Spleen (tissue), 11 donors: ENCODE measurements around the gene RABGGTA. TPM values are rescaled to one million over a fixed set of nuclear protein-coding genes. Genes with fewer than 3 reads are reported as not detected.

ENCODE experiments used
- DNase-seq: peaks from one replicate; pipeline ENCODE4 v3.0.0-alpha.2; 2020
- H3K27ac ChIP-seq, 8 donors: fragments of 200-600 bp; sonication (generic) in 7 of 8; 1 replicate in 4 of 8; 2 replicates in 4 of 8; pipeline versions ENCODE4 v1.5.0 to v1.8.0; 2016 to 2021; ENCODE audit warnings: inconsistent platforms in 4 of 8, mild to moderate bottlenecking in 4 of 8, moderate library complexity in 1 of 8
- H3K27me3 ChIP-seq, 7 donors: fragments of 200-600 bp; sonication (generic) in 6 of 7; replicated peaks in 1 of 7; 1 replicate in 4 of 7; 2 replicates in 3 of 7; pipeline versions ENCODE4 v1.5.0 to v1.8.0; 2016 to 2021; ENCODE audit warnings: inconsistent platforms in 3 of 7, mild to moderate bottlenecking in 1 of 7
- H3K36me3 ChIP-seq, 6 donors: fragments of 200-600 bp; sonication (generic) in 5 of 6; 1 replicate in 4 of 6; 2 replicates in 2 of 6; pipeline versions ENCODE4 v1.5.0 to v1.8.0; 2016 to 2021; ENCODE audit warnings: inconsistent platforms in 2 of 6
- H3K4me1 ChIP-seq, 6 donors: fragments of 200-600 bp; sonication (generic) in 5 of 6; 1 replicate in 3 of 6; 2 replicates in 3 of 6; pipeline versions ENCODE4 v1.5.0 to v1.8.0; 2016 to 2021; ENCODE audit warnings: inconsistent platforms in 3 of 6
- H3K4me3 ChIP-seq, 8 donors: fragments of 200-600 bp; sonication (generic) in 7 of 8; 1 replicate in 4 of 8; 2 replicates in 4 of 8; pipeline versions ENCODE4 v1.5.0 to v1.8.0; 2016 to 2021; ENCODE audit warnings: inconsistent platforms in 4 of 8, mild to moderate bottlenecking in 4 of 8, moderate library complexity in 2 of 8
- H3K9me3 ChIP-seq, 8 donors: fragments of 200-600 bp; sonication (generic) in 7 of 8; 1 replicate in 4 of 8; 2 replicates in 4 of 8; pipeline versions ENCODE4 v1.5.0 to v1.8.0; 2016 to 2021; ENCODE audit warnings: inconsistent platforms in 4 of 8
- CTCF ChIP-seq, 11 experiments: fragments of 200-600 bp in 7 of 11; fragments of 450-650 bp in 4 of 11; sonication (generic) in 4 of 11; IDR thresholded peaks in 8 of 11; conservative IDR thresholded peaks in 3 of 11; 1 replicate in 7 of 11; 2 replicates in 4 of 11; pipeline versions ENCODE4 v1.4.0 to v1.8.0; 2016 to 2021; ENCODE audit warnings: antibody characterized with exemption in 11 of 11, inconsistent platforms in 4 of 11, mild to moderate bottlenecking in 1 of 11
- POLR2A ChIP-seq, 3 donors: fragments of 450-650 bp; IDR thresholded peaks; one replicate each; pipeline ENCODE4 v1.5.1; 2017; ENCODE audit warnings: antibody characterized with exemption in 3 of 3, mild to moderate bottlenecking in 1 of 3
- POLR2AphosphoS5 ChIP-seq, 3 donors: sonication (generic); formaldehyde crosslinking; IDR thresholded peaks; one replicate each; pipeline ENCODE4 v1.5.1; 2017; ENCODE audit warnings: antibody characterized with exemption in 3 of 3
- WGBS, 5 donors: extraction: QIAGEN DNeasy Blood & Tissue Kit in 3 of 5; methylation state at CpG; one replicate each; pipeline versions ENCODE4 v1.1.5 to v1.1.7; 2013 to 2018; 5-methylcytosine and 5-hydroxymethylcytosine counted together
- intact Hi-C: fragments of 100-400 bp; cut with DNase I; formaldehyde crosslinking; loops from one replicate; pipeline ENCODE4 v1.15.0; 2023; ENCODE audit warnings: low total_unique reads
- polyA plus RNA-seq, 3 donors: library from polyadenylated mRNA; stranded (reverse); fragments of 200-250 nt; gene quantifications; one replicate each; pipeline ENCODE4 v1.2.1, GENCODE V29; 2013
- total RNA-seq, 7 donors: library from RNA; depleted of rRNA in 3 of 7; stranded (reverse); fragments of >200 nt in 3 of 7; fragmentation: NEBNext Ultra II Directional in 4 of 7; extraction: Animal tissue kit (Norgen Biotek cat#: 25700) in 4 of 7; gene quantifications; one replicate each; pipeline versions ENCODE4 v1.1.0 to v1.2.1, GENCODE V29; 2016 to 2021
- donor health status: healthy with polysubstance abuse.
- donor health status: DM: no; HTN: no; CAD: no; lungs with moderate emphysema.
- donor health status: DM: no; HTN: no; CAD: no.
- donor health status: Bipolar disorder and iron deficiency.
- donor health status: healthy.
- donor health status: DM: no; HTN: no; CAD: no.
- donor health status: DM: yes; HTN: yes; CAD: no.

RABGGTA gene
- total and polyA plus RNA-seq, 10 donors = 22.5 to 63.0 (median 47.0) TPM

- H3K36me3 ChIP-seq = peaks cover 0 to 32% (median 29%) of the 10 kb centered on the region in 6 donors
- H3K4me3 ChIP-seq = no peak overlapping the region
- TF ChIP-seq POLR2A (IDR thresholded peaks at IDR 0.05) (no peak), CTCF (IDR thresholded peaks at IDR 0.05 in 8 of 11, conservative IDR thresholded peaks at IDR 0.05 in 3 of 11) (no peak), POLR2AphosphoS5 (IDR thresholded peaks at IDR 0.05) (no peak)
- no peak overlapping the region for H3K27ac ChIP-seq
- peaks cover 0 to 28% (median 6%) of the 10 kb centered on the region in 6 donors for H3K4me1 ChIP-seq
- no peaks in the 10 kb centered on the region for H3K27me3 ChIP-seq
- intact Hi-C loops = no loop called here
- DNase-seq = no peak
- no peaks in the 10 kb centered on the region for H3K9me3 ChIP-seq
- 88 to 97% (median 95%) methylated on average over 5 of the region's 5 CpGs for WGBS, 5 donors
These were observed 15.6 kb upstream of the RABGGTA start for GRCh38 chr14:24286996-24287395.

GRCh38 chr14:24285351-24285750 lies 14.0 kb upstream of the RABGGTA start:
- TF ChIP-seq CTCF (IDR thresholded peaks at IDR 0.05 in 8 of 11, conservative IDR thresholded peaks at IDR 0.05 in 3 of 11) = no peak
- TF ChIP-seq POLR2A (IDR thresholded peaks at IDR 0.05) = no peak
- TF ChIP-seq POLR2AphosphoS5 (IDR thresholded peaks at IDR 0.05) = no peak
- Histone ChIP-seq H3K9me3 (no peaks in the 10 kb centered on the region), H3K4me3 (no peak overlapping the region), H3K36me3 (peaks cover 0 to 15% (median 12%) of the 10 kb centered on the region in 6 donors), H3K27me3 (no peaks in the 10 kb centered on the region), H3K4me1 (peaks cover 3 to 44% (median 16%) of the 10 kb centered on the region in 6 donors), H3K27ac (no peak overlapping the region)
- DNase-seq = no peak
- WGBS, 5 donors = 89 to 94% (median 91%) methylated on average over 4 of the region's 4 CpGs
- intact Hi-C loops = no loop called here

GRCh38 chr14:24284501-24285035 lies 13.2 kb upstream of the RABGGTA start:
- Histone ChIP-seq H3K4me3 (no peak overlapping the region), H3K4me1 (peaks cover under 1 to 44% (median 24%) of the 10 kb centered on the region in 6 donors), H3K9me3 (no peaks in the 10 kb centered on the region), H3K27me3 (no peaks in the 10 kb centered on the region), H3K36me3 (peaks cover 0 to 7% (median 5%) of the 10 kb centered on the region in 6 donors), H3K27ac (no peak overlapping the region)
- WGBS, 5 donors = 80 to 89% (median 83%) methylated on average over 8 to 11 of the region's 11 CpGs
- TF ChIP-seq POLR2AphosphoS5 (IDR thresholded peaks at IDR 0.05) (no peak), POLR2A (IDR thresholded peaks at IDR 0.05) (no peak)
- no peak for DNase-seq
- intact Hi-C loops = no loop called here

GRCh38 chr14:24283796-24284460 lies 12.5 kb upstream of the RABGGTA start:
- 93 to 98% (median 96%) methylated on average over 4 to 5 of the region's 5 CpGs for WGBS, 5 donors
- H3K27me3 ChIP-seq = no peaks in the 10 kb centered on the region
- H3K9me3 ChIP-seq = no peaks in the 10 kb centered on the region
- intact Hi-C loops = no loop called here
- H3K4me1 ChIP-seq = peaks cover 7 to 46% (median 30%) of the 10 kb centered on the region in 6 donors
- peak; percentile 59 for DNase-seq
- H3K36me3 ChIP-seq = peaks cover 0 to under 1% (median 0%) of the 10 kb centered on the region in 6 donors
- H3K4me3 ChIP-seq = no peak overlapping the region
- no peak overlapping the region for H3K27ac ChIP-seq
- no peak for TF ChIP-seq CTCF (IDR thresholded peaks at IDR 0.05 in 8 of 11, conservative IDR thresholded peaks at IDR 0.05 in 3 of 11)
- TF ChIP-seq POLR2A (IDR thresholded peaks at IDR 0.05) = no peak
- no peak for TF ChIP-seq POLR2AphosphoS5 (IDR thresholded peaks at IDR 0.05)
